Activated T-helper 1 cell treated with anti-CD3 and anti-CD28 coated beads, Interleukin-12 subunit alpha, Interleukin-12 subunit beta, Interleukin-2, Interleukin-4 antibody, amounts not matched to agents 30 ng/mL and 10 ng/mL and 1 ng/mL, durations not matched to agents 14 hours and 24 hours and 36 hours (primary cell): ENCODE measurements around the gene REG4. TPM values are rescaled to one million over a fixed set of nuclear protein-coding genes. Genes with fewer than 3 reads are reported as not detected.
A peak's percentile ranks its signal among the peaks of the same experiment; 100 is the strongest.

ENCODE experiments used
- DNase-seq: peaks from one replicate; pipeline ENCODE4 v3.0.0; 2021; ENCODE audit warnings: low spot score
- H3K27ac Mint-ChIP-seq: one replicate; pipeline ENCODE4 v1.8.0; 2021; ENCODE audit warnings: mild to moderate bottlenecking, mixed read lengths
- H3K27me3 Mint-ChIP-seq: one replicate; pipeline ENCODE4 v1.8.0; 2022; ENCODE audit warnings: mild to moderate bottlenecking, moderate library complexity, mixed read lengths; ENCODE audit not compliant: insufficient read depth
- H3K36me3 Mint-ChIP-seq: one replicate; pipeline ENCODE4 v1.8.0; 2021; ENCODE audit warnings: low read depth, mixed read lengths
- H3K4me1 Mint-ChIP-seq: one replicate; pipeline ENCODE4 v1.8.0; 2021; ENCODE audit warnings: low read depth, mixed read lengths
- H3K4me3 Mint-ChIP-seq: one replicate; pipeline ENCODE4 v1.8.0; 2021; ENCODE audit warnings: mild to moderate bottlenecking, moderate library complexity, mixed read lengths
- H3K9me3 Mint-ChIP-seq: one replicate; pipeline ENCODE4 v1.8.0; 2021; ENCODE audit warnings: mixed read lengths
- intact Hi-C: fragments of 100-400 bp; cut with micrococcal nuclease; formaldehyde crosslinking; loops from one replicate; pipeline ENCODE4 v1.15.1; 2024
- total RNA-seq: library from RNA; stranded (reverse); gene quantifications from 2 replicates; pipeline ENCODE4 v1.2.3, GENCODE V29; 2022

The REG4 gene
- total RNA-seq, 1 donor from 2014 or later = 0.34 TPM

DNA sequence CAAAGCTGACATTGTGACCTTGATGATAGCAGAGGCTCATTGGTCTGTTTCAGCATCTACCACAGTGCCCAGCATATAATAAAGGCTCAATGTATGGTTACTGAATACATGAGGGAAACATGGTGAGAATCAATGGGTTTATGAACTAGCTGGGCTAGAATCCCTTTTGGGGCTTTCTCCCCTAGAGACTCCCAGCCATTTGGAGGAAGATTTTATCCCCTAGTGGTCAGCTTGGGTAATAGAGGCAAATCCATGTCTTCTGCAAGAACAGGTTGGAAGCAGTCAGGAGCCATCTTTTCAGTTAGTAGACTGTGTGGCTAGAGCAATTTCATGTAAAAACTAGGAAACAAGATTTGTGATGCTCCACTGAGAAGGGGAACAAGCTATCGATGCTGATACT is 15.8 kb upstream of the REG4 start:
- intact Hi-C loops = no loop called here
- no peaks in the 10 kb centered on the region for H3K9me3 Mint-ChIP-seq
- H3K27ac Mint-ChIP-seq = no peak overlapping the region
- DNase-seq = no peak
- no peaks in the 10 kb centered on the region for H3K4me1 Mint-ChIP-seq
- H3K27me3 Mint-ChIP-seq = peaks cover 29% of the 10 kb centered on the region
- H3K4me3 Mint-ChIP-seq = no peak overlapping the region
- H3K36me3 Mint-ChIP-seq = no peaks in the 10 kb centered on the region

DNA sequence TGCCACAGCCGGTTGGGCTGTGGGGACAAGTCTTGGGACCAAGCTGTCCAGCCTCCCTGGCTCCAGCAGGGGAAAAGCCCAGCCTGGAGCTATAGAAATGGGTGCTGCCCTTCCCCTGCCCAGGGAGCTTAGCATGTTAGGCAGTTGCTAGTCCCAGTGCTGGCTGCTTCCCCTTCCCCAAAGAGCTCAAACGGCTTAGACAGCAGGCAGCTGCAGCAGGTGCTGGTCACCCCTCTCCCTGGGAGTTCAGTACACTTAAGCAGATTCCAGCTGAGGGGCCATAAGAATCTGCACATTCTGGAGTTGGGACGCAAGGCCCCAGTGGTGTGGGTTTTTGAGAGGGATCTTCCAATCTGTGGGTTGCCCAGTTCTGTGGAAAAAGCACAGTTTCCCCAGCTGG is 11.1 kb upstream of the REG4 start:
- intact Hi-C loops = no loop called here
- no peak overlapping the region for H3K4me3 Mint-ChIP-seq
- no peaks in the 10 kb centered on the region for H3K4me1 Mint-ChIP-seq
- no peak for DNase-seq
- peaks cover 31% of the 10 kb centered on the region for H3K27me3 Mint-ChIP-seq
- H3K9me3 Mint-ChIP-seq = no peaks in the 10 kb centered on the region
- H3K27ac Mint-ChIP-seq = no peak overlapping the region
- H3K36me3 Mint-ChIP-seq = no peaks in the 10 kb centered on the region

DNA sequence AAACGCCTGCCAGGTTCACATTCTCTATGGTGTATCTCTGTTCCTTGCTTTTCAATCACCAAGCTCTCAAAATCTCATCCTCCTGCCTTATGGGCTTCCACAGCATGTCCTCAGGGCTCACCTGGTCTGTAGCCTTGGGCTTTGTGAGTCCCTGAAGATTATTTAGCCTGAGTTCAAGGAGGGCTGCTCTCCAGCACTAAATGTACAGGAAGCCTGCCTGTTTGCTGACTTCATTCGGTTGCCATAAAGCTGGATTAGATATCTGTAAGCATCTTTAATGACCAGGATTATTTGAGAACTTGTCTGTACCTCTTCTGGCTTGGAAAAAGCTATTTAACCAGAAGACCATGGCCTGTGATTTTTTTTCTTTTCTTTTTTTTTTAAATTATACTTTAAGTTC is 6.9 kb upstream of the REG4 start:
- H3K36me3 Mint-ChIP-seq = no peaks in the 10 kb centered on the region
- H3K27ac Mint-ChIP-seq = no peak overlapping the region
- H3K4me3 Mint-ChIP-seq = no peak overlapping the region
- DNase-seq = no peak
- intact Hi-C loops = no loop called here
- H3K4me1 Mint-ChIP-seq = no peaks in the 10 kb centered on the region
- no peaks in the 10 kb centered on the region for H3K9me3 Mint-ChIP-seq
- H3K27me3 Mint-ChIP-seq = peaks cover 33% of the 10 kb centered on the region

DNA sequence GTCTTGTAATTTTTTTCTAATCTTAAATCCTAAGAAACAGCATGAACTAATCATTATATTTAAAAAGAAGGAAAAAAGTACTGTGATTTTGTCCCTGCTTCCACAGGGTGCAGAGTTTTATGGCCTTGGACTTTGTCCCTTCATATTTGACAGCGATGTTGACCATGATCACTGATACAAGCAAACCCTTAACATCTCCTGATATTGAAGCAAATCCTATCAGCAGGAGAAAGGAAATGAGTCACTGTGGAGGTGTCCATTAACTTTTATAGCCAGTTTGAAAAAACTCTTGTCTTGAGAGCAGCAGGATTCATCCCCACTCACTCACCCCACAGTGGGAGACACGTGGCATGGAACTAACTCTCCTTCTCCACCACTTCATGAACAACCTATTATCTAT is 5.1 kb upstream of the REG4 start:
- H3K9me3 Mint-ChIP-seq = no peaks in the 10 kb centered on the region
- H3K27ac Mint-ChIP-seq = no peak overlapping the region
- no peak overlapping the region for H3K4me3 Mint-ChIP-seq
- H3K27me3 Mint-ChIP-seq = peaks cover 28% of the 10 kb centered on the region
- H3K4me1 Mint-ChIP-seq = no peaks in the 10 kb centered on the region
- DNase-seq = no peak
- intact Hi-C loops = no loop called here
- H3K36me3 Mint-ChIP-seq = no peaks in the 10 kb centered on the region

DNA sequence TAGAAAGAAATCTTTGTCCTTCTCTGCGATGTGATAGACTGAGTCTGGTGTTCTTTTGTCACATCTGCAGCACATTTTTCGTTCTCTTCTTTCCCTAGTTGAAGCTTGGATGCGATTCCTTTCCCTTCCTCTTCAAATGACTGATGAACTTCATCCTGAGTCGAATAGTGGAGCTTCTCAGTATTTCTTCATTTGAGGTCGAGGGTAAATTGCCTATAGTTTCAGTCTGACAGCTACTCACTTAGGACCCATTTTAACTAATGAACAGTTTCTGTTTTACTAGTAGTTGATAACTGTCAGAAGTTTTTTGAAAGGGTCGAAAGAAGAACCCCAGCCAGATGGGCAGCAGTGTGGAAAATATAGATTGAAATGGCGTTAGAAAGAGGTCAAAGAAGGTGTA is 4.7 kb upstream of the REG4 start:
- intact Hi-C loops = no loop called here
- H3K27ac Mint-ChIP-seq = no peak overlapping the region
- no peak overlapping the region for H3K4me3 Mint-ChIP-seq
- DNase-seq = no peak
- peaks cover 24% of the 10 kb centered on the region for H3K27me3 Mint-ChIP-seq
- H3K9me3 Mint-ChIP-seq = no peaks in the 10 kb centered on the region
- H3K36me3 Mint-ChIP-seq = no peaks in the 10 kb centered on the region
- H3K4me1 Mint-ChIP-seq = no peaks in the 10 kb centered on the region

DNA sequence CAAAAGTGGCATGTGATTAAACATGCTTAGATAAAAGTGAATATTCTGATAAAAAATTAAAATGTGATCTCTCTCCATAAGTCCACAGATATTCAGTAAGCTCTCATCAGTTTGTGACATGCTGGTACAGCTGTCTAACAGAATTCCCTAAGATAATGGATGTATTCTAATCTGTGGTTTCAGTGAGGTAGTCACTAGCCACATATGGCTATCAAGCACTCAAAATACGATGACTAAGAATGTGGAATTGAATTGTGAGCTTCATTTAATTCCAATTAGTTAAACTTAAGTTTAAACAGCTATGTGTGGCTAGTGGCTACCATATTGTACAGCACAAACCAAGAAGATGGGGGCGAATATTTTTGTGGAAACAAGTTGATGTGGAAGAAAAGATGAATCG is 4.1 kb upstream of the REG4 start:
- H3K36me3 Mint-ChIP-seq = no peaks in the 10 kb centered on the region
- no peaks in the 10 kb centered on the region for H3K9me3 Mint-ChIP-seq
- intact Hi-C loops = no loop called here
- DNase-seq = no peak
- H3K27ac Mint-ChIP-seq = no peak overlapping the region
- H3K4me1 Mint-ChIP-seq = no peaks in the 10 kb centered on the region
- no peak overlapping the region for H3K4me3 Mint-ChIP-seq
- peaks cover 22% of the 10 kb centered on the region for H3K27me3 Mint-ChIP-seq

DNA sequence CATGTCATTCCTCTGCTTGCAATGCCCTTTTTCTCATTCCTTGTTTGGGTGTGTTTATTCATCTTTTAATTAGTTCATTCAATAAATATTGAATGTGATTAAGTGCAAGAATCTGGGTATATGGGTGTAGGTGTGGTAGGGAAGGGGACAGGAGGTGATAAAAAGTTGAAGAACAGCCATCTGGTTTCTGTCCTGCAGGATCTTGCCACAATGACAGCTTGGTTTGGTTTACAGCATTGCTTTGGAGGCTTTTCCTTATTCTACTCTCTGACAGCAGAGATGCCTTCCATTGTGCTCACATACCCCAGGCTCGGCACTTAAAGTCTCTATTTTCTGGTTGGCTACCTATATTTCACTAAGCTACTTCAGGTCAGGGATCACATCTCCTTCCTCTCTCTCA is 3.0 kb upstream of the REG4 start:
- no peaks in the 10 kb centered on the region for H3K9me3 Mint-ChIP-seq
- peaks cover 16% of the 10 kb centered on the region for H3K27me3 Mint-ChIP-seq
- H3K27ac Mint-ChIP-seq = no peak overlapping the region
- intact Hi-C loops = no loop called here
- H3K4me3 Mint-ChIP-seq = no peak overlapping the region
- peaks cover 3% of the 10 kb centered on the region for H3K4me1 Mint-ChIP-seq
- no peak for DNase-seq
- H3K36me3 Mint-ChIP-seq = no peaks in the 10 kb centered on the region

DNA sequence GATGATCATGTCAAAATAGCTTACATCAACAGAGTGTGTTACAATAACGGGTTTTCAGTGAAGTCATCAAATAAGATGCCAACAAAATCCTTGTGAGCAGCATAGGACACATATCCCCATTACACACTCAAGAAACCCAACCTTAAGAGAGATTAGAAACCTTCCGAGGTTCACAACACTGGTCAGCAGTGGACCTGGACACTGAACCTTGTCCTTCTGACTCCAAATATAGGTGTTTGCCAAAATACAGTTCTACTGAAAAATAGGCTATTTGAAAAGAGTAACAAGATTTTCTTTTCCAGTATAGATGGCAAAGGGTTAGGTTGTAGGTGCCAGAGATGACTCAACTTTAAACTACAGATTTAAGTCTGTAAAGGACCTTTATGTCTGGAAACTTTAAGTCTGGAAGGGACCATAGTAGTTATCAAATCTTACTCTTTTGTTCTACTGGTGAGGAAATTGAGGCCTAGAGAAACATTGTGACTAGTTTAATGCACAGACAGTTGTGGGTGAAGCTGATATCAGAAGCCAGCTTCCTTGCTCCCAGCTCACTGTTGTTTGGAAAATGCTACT is 811 bp upstream of the REG4 start:
- no peaks in the 10 kb centered on the region for H3K36me3 Mint-ChIP-seq
- peaks cover 25% of the 10 kb centered on the region for H3K27me3 Mint-ChIP-seq
- intact Hi-C loops = no loop called here
- H3K4me1 Mint-ChIP-seq = peaks cover 12% of the 10 kb centered on the region
- DNase-seq = no peak
- no peak overlapping the region for H3K4me3 Mint-ChIP-seq
- no peaks in the 10 kb centered on the region for H3K9me3 Mint-ChIP-seq
- H3K27ac Mint-ChIP-seq = no peak overlapping the region

DNA sequence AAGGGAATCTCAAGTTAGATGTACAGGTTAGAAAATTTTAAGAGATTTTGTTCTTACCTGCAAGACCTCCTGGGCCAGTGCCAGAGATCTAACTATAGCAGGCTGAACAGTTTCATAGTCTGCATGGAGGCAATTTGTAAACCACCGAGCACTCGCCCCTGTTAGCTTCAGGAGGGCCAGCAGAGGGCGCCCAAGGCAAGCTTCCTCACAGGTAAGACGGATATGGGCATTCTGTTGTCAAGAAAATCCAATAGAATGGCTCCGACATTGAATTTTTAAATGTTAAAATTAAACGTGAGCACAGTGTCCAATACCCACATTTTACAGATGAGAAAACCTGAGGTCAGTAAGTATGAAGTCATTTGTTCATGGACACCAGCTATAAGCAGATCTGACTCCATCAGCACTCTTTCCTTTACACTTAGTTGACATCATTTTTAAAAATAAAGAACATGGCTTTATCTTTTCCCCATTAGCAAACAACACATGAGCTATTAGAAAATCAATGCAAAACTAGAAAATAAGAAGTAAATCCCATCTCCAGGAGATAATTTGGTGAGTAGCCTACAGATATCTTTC is 2.2 kb downstream of the REG4 start:
- H3K27me3 Mint-ChIP-seq = peaks cover 35% of the 10 kb centered on the region
- peak; percentile 53 for DNase-seq
- H3K27ac Mint-ChIP-seq = no peak overlapping the region
- no peaks in the 10 kb centered on the region for H3K9me3 Mint-ChIP-seq
- peaks cover 12% of the 10 kb centered on the region for H3K4me1 Mint-ChIP-seq
- no peaks in the 10 kb centered on the region for H3K36me3 Mint-ChIP-seq
- intact Hi-C loops = loop anchor here (2.0 to 5.0 kb wide), 2 partner anchors 64 to 158 kb away; no protein-coding TSS in a partner anchor
- H3K4me3 Mint-ChIP-seq = no peak overlapping the region

DNA sequence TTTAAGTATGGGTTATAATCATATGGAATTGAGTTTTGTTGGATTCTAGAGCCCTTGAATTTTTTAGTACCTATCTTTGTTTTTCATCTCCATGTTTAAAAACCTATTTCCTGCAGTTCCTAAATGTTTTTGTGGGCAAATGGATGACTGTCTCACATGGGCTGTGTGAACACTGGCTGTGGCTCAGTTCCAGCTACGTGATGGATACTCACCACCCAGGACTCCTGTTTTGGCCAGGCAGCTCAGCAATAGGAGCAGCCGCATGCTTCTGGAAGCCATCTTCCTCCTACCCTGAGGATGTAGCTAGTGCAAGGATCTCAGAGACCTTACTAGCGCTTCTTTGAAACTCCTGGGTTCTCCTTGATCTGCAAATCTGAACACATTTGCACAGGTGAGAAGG is 2.8 kb downstream of the REG4 start:
- Mint-ChIP-seq H3K27me3 (peaks cover 35% of the 10 kb centered on the region), H3K27ac (no peak overlapping the region)

DNA sequence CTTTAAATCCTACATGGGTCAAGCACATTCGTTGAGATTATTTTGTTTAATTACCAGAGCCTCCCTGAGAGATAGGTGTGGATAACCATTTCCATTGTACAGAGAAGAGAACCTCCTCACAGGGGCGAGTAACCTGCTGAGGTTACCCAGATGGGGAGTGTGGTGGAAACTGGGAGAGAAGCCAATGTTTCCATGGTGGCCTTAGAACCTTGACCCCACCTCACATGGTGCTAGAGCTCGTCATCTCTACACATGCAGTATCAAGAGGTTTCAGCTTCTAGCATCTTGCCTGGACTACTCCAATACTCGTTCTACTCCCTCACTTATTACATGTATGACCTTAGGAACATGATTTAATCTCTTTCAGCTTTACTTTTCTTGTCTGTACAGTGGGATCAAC is 4.8 kb downstream of the REG4 start:
- Mint-ChIP-seq H3K4me3 (no peak overlapping the region), H3K27me3 (peaks cover 35% of the 10 kb centered on the region), H3K27ac (no peak overlapping the region), H3K4me1 (peaks cover 12% of the 10 kb centered on the region), H3K9me3 (no peaks in the 10 kb centered on the region), H3K36me3 (no peaks in the 10 kb centered on the region)
- intact Hi-C loops = loop anchor here (5.0 kb wide), 1 partner anchor 161 kb away; no protein-coding TSS in a partner anchor
- DNase-seq = no peak

More for the DNA sequence above, 2.8 kb downstream of the REG4 start:
- no peaks in the 10 kb centered on the region for H3K9me3 Mint-ChIP-seq
- H3K4me1 Mint-ChIP-seq = peaks cover 12% of the 10 kb centered on the region
- DNase-seq = no peak
- intact Hi-C loops = loop anchor here (2.0 to 5.0 kb wide), 2 partner anchors 64 to 159 kb away; no protein-coding TSS in a partner anchor
- H3K36me3 Mint-ChIP-seq = no peaks in the 10 kb centered on the region
- H3K4me3 Mint-ChIP-seq = no peak overlapping the region

DNA sequence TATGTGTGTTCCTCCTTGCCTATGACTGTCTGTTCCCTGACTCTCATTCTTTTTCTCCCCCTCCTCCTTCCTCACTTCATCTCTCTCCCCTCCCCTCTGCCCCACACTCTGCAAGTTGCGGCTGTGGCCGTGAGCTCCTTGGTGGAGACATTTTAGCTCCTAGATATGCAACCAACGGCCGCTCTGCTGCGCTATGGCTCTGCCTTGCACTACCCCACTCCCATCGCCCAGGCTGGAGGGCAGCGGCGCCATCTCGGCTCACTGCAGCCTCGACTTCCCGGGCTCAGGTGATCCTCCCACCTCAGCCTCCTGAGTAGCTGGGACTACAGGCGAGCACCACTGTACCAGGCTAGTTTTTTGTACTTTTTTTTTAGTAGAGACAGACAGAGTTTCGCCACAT is 5.5 kb downstream of the REG4 start:
- H3K36me3 Mint-ChIP-seq = no peaks in the 10 kb centered on the region
- no peaks in the 10 kb centered on the region for H3K9me3 Mint-ChIP-seq
- peaks cover 12% of the 10 kb centered on the region for H3K4me1 Mint-ChIP-seq
- no peak overlapping the region for H3K27ac Mint-ChIP-seq
- peaks cover 35% of the 10 kb centered on the region for H3K27me3 Mint-ChIP-seq
- intact Hi-C loops = loop anchor here (5.0 kb wide), 1 partner anchor 162 kb away; no protein-coding TSS in a partner anchor
- no peak for DNase-seq
- H3K4me3 Mint-ChIP-seq = no peak overlapping the region

DNA sequence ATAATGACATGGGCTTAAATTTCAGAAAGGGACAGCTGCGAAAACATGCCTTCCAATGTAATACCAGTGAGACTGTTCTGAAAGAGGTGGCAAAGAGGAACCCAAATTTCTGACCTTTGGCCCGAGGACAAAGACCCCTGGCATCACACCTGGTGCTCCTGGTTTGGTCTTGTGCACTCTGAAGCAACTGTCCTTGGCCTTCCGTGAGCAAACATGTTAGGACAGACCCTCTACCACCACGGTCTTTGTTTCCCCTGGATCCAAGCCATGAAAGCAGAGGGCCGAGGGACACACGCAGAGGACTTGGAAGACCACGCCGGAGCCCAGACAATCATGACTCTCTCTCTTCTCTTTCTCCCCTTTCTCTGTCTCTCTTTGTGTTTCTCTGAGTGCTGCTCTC is 6.0 kb downstream of the REG4 start:
- H3K27me3 Mint-ChIP-seq = peaks cover 35% of the 10 kb centered on the region
- no peak for DNase-seq
- no peak overlapping the region for H3K27ac Mint-ChIP-seq
- intact Hi-C loops = loop anchor here (5.0 kb wide), 1 partner anchor 162 kb away; no protein-coding TSS in a partner anchor
- no peaks in the 10 kb centered on the region for H3K36me3 Mint-ChIP-seq
- H3K4me1 Mint-ChIP-seq = peaks cover 12% of the 10 kb centered on the region
- H3K4me3 Mint-ChIP-seq = no peak overlapping the region
- H3K9me3 Mint-ChIP-seq = no peaks in the 10 kb centered on the region
